ENCODE results near the gene SIRPD. TPM values are rescaled to one million over a fixed set of nuclear protein-coding genes. Genes with fewer than 3 reads are reported as not detected.

SIRPD gene
- total RNA-seq, 1 donor from 2014 or later = not detected

- no peak for DNase-seq
- no peak for TF ChIP-seq CTCF (IDR thresholded peaks at IDR 0.05; ENCODE audit: partially characterized antibody, unreplicated experiment)
- Mint-ChIP-seq H3K27ac (ENCODE audit: unreplicated experiment) (no peak overlapping the region), H3K4me1 (ENCODE audit: low read depth, unreplicated experiment) (no peaks in the 10 kb centered on the region), H3K27me3 (ENCODE audit: unreplicated experiment) (peaks cover 1% of the 10 kb centered on the region), H3K9me3 (ENCODE audit: unreplicated experiment) (no peaks in the 10 kb centered on the region), H3K36me3 (ENCODE audit: unreplicated experiment) (no peaks in the 10 kb centered on the region), H3K4me3 (ENCODE audit: unreplicated experiment) (no peak overlapping the region)
These were observed 65.5 kb downstream of the SIRPD start for GRCh38 chr20:1491860-1492642.

GRCh38 chr20:1491281-1491840, 66.1 kb downstream of the SIRPD start, which contains the start of gene SIRPB2:
SIRPB2 (minus strand) TSS chr20:1491420; CDS start chr20:1491359, 61 bp downstream.
- H3K27me3 Mint-ChIP-seq (ENCODE audit: unreplicated experiment) = peaks cover 1% of the 10 kb centered on the region
- TF ChIP-seq CTCF (IDR thresholded peaks at IDR 0.05; ENCODE audit: partially characterized antibody, unreplicated experiment) = no peak
- H3K27ac Mint-ChIP-seq (ENCODE audit: unreplicated experiment) = no peak within 1 kb of the TSS
- H3K9me3 Mint-ChIP-seq (ENCODE audit: unreplicated experiment) = no peaks in the 10 kb centered on the region
- no peaks in the 10 kb centered on the region for H3K36me3 Mint-ChIP-seq (ENCODE audit: unreplicated experiment)
- H3K4me3 Mint-ChIP-seq (ENCODE audit: unreplicated experiment) = no peak within 1 kb of the TSS
- H3K4me1 Mint-ChIP-seq (ENCODE audit: low read depth, unreplicated experiment) = no peaks in the 10 kb centered on the region
- DNase-seq = no peak

- H3K4me3 Mint-ChIP-seq (ENCODE audit: unreplicated experiment) = no peak overlapping the region
- peaks cover 1% of the 10 kb centered on the region for H3K27me3 Mint-ChIP-seq (ENCODE audit: unreplicated experiment)
These were observed 66.8 kb downstream of the SIRPD start for GRCh38 chr20:1490643-1491195.

GRCh38 chr20:1489764-1490436, 67.6 kb downstream of the SIRPD start:
- H3K27ac Mint-ChIP-seq (ENCODE audit: unreplicated experiment) = no peak overlapping the region
- H3K36me3 Mint-ChIP-seq (ENCODE audit: unreplicated experiment) = no peaks in the 10 kb centered on the region
- no peak overlapping the region for H3K4me3 Mint-ChIP-seq (ENCODE audit: unreplicated experiment)
- no peaks in the 10 kb centered on the region for H3K9me3 Mint-ChIP-seq (ENCODE audit: unreplicated experiment)
- H3K4me1 Mint-ChIP-seq (ENCODE audit: low read depth, unreplicated experiment) = no peaks in the 10 kb centered on the region
- H3K27me3 Mint-ChIP-seq (ENCODE audit: unreplicated experiment) = peaks cover 1% of the 10 kb centered on the region
- no peak for DNase-seq
- no peak for TF ChIP-seq CTCF (IDR thresholded peaks at IDR 0.05; ENCODE audit: partially characterized antibody, unreplicated experiment)

More at GRCh38 chr20:1490643-1491195, 66.8 kb downstream of the SIRPD start:
- TF ChIP-seq CTCF (IDR thresholded peaks at IDR 0.05; ENCODE audit: partially characterized antibody, unreplicated experiment) = no peak
- Mint-ChIP-seq H3K4me1 (ENCODE audit: low read depth, unreplicated experiment) (no peaks in the 10 kb centered on the region), H3K36me3 (ENCODE audit: unreplicated experiment) (no peaks in the 10 kb centered on the region), H3K9me3 (ENCODE audit: unreplicated experiment) (no peaks in the 10 kb centered on the region), H3K27ac (ENCODE audit: unreplicated experiment) (no peak overlapping the region)
- DNase-seq = no peak

All from glutamatergic neuron (in vitro differentiated cells).